Measurements from ENCODE around the gene PLA2G4D.

PLA2G4D gene

DNA sequence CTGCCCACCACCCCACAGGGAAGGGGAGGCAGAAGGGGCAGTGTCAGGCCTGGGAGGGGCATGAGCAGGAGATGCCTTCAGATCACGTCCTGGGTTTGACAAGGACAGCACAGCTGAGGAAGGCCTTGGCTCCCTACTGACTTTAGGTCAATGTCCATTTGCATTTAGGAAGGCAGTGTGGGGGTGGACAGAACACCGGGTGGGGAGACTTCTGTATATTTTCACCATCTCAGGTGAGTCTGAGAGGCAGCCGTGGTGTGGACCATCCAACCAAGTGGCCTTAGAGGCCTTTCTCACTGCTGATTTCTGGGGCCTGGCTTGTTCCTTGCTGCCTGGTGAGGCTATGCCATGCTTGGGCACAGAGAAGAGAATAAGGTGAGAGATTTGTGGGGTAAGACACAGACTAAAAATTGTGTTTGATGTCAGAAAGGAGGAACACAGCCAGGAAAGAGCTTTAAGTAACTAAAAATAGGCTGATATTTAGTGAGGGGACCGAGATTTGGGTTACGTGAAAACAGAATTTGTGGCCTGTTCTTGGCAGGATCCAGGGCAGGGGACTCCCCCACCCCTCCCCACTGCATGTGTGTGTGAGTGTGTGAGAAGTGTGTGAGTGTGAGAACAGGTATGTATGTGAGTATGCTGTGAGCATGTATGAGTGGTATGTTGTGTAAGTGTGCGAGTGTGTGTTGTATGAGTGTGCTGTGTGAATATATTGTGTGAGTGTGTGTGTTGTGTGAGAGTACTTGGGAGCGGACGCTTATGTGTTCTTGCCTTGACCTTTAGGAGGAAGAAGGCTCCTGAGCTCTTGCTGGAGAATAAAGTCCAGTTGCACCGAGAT, 61.8 kb downstream of the PLA2G4D start:
- Histone ChIP-seq H3K4me2 (no peak overlapping the region), H3K27ac (no peak overlapping the region), H4K20me1 (ENCODE audit: insufficient read depth) (no peaks in the 10 kb centered on the region), H3K79me2 (ENCODE audit: insufficient read depth, low read depth) (no peaks in the 10 kb centered on the region), H3K4me3 (IDR thresholded peaks at IDR 0.05; ENCODE audit: insufficient read depth, low read depth, low read length) (no peak overlapping the region), H3K27me3 (ENCODE audit: insufficient read depth, low read depth) (no peaks in the 10 kb centered on the region), H3K4me1 (ENCODE audit: low read depth, poor library complexity, severe bottlenecking) (no peaks in the 10 kb centered on the region), H3K36me3 (ENCODE audit: insufficient read depth) (no peaks in the 10 kb centered on the region), H2AFZ (ENCODE audit: low read depth) (no peak overlapping the region), H3K9ac (no peak overlapping the region)
- no peak for TF ChIP-seq CTCF (conservative IDR thresholded peaks at IDR 0.05; ENCODE audit: low read depth, low read length)

GRCh38 chr15:42031198-42031915, 63.0 kb downstream of the PLA2G4D start:
- H3K27me3 ChIP-seq (ENCODE audit: insufficient read depth, low read depth), result no peaks in the 10 kb centered on the region
- H3K4me1 ChIP-seq (ENCODE audit: low read depth, poor library complexity, severe bottlenecking), result no peaks in the 10 kb centered on the region
- no peaks in the 10 kb centered on the region for H3K79me2 ChIP-seq (ENCODE audit: insufficient read depth, low read depth)
- H3K4me2 ChIP-seq, result no peak overlapping the region
- H3K27ac ChIP-seq, result no peak overlapping the region
- H2AFZ ChIP-seq (ENCODE audit: low read depth), result no peak overlapping the region
- H3K9ac ChIP-seq, result no peak overlapping the region
- no peak for TF ChIP-seq CTCF (conservative IDR thresholded peaks at IDR 0.05; ENCODE audit: low read depth, low read length)
- H3K36me3 ChIP-seq (ENCODE audit: insufficient read depth), result no peaks in the 10 kb centered on the region
- H3K4me3 ChIP-seq (IDR thresholded peaks at IDR 0.05; ENCODE audit: insufficient read depth, low read depth, low read length), result no peak overlapping the region
- no peaks in the 10 kb centered on the region for H4K20me1 ChIP-seq (ENCODE audit: insufficient read depth)

DNA sequence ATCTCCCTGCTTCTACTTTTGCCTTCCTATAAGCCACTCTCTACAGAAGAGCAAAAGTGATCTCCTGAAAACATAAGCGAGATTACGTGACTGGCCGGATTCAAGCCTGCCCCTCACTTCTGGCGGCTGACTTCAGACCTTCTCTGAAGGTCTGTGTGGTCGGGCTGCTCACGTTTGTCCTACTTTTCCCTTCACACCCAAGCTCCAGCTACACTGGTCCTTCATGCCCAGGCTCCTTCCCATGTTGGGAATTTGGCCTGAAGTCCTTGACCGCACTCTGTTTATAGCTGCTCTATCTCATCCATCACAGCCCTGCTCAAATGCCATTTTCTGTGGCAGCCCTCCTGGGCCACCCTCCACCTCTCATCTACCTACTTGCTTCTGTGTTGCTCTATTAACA, 66.8 kb downstream of the PLA2G4D start:
- no peak overlapping the region for H3K4me3 ChIP-seq (IDR thresholded peaks at IDR 0.05; ENCODE audit: insufficient read depth, low read depth, low read length)
- no peak overlapping the region for H3K4me2 ChIP-seq
- no peak overlapping the region for H2AFZ ChIP-seq (ENCODE audit: low read depth)
- H3K4me1 ChIP-seq (ENCODE audit: low read depth, poor library complexity, severe bottlenecking), result no peaks in the 10 kb centered on the region
- no peak for TF ChIP-seq CTCF (conservative IDR thresholded peaks at IDR 0.05; ENCODE audit: low read depth, low read length)
- H4K20me1 ChIP-seq (ENCODE audit: insufficient read depth), result no peaks in the 10 kb centered on the region
- H3K79me2 ChIP-seq (ENCODE audit: insufficient read depth, low read depth), result no peaks in the 10 kb centered on the region
- no peaks in the 10 kb centered on the region for H3K27me3 ChIP-seq (ENCODE audit: insufficient read depth, low read depth)
- no peak overlapping the region for H3K27ac ChIP-seq
- H3K36me3 ChIP-seq (ENCODE audit: insufficient read depth), result no peaks in the 10 kb centered on the region
- H3K9ac ChIP-seq, result no peak overlapping the region

DNA sequence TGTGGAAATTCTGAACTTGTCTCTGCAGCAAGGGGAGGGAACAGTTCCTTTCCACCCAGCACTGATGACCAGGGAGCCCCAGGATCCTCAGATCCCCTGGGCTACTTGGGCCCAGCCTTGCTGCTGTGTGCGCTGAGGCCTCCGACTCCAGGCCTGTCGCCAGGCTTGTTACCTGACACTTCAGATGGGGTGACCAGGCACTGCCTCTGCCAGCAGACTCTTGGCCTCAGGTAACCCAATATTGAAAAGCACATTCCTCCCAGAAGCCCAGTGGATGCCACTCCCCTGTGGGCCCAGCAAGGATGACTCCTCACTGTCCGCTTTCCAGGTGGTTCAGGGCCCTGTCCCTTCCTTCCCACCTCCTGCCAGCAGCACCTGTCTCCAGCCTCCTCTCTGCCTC, 70.1 kb downstream of the PLA2G4D start:
- Histone ChIP-seq H3K4me2 (no peak overlapping the region), H3K27me3 (ENCODE audit: insufficient read depth, low read depth) (no peaks in the 10 kb centered on the region), H3K36me3 (ENCODE audit: insufficient read depth) (no peaks in the 10 kb centered on the region), H3K4me1 (ENCODE audit: low read depth, poor library complexity, severe bottlenecking) (no peaks in the 10 kb centered on the region), H3K79me2 (ENCODE audit: insufficient read depth, low read depth) (no peaks in the 10 kb centered on the region), H2AFZ (ENCODE audit: low read depth) (no peak overlapping the region), H3K4me3 (IDR thresholded peaks at IDR 0.05; ENCODE audit: insufficient read depth, low read depth, low read length) (no peak overlapping the region), H3K27ac (no peak overlapping the region), H3K9ac (no peak overlapping the region), H4K20me1 (ENCODE audit: insufficient read depth) (no peaks in the 10 kb centered on the region)
- TF ChIP-seq CTCF (conservative IDR thresholded peaks at IDR 0.05; ENCODE audit: low read depth, low read length), result no peak
